ENCODE data around the gene COMP.
A peak's percentile ranks its signal among the peaks of the same experiment; 100 is the strongest.

Gene COMP

GRCh38 chr19:18803550-18804138 is 12.5 kb upstream of the COMP start:
- DNase-seq (ENCODE audit: low spot score) = no peak

- no peak for DNase-seq (ENCODE audit: low spot score)
Observed at GRCh38 chr19:18802354-18802753, 11.2 kb upstream of the COMP start.

GRCh38 chr19:18800636-18801035 is 9.5 kb upstream of the COMP start:
- DNase-seq (ENCODE audit: low spot score) = no peak

DNA sequence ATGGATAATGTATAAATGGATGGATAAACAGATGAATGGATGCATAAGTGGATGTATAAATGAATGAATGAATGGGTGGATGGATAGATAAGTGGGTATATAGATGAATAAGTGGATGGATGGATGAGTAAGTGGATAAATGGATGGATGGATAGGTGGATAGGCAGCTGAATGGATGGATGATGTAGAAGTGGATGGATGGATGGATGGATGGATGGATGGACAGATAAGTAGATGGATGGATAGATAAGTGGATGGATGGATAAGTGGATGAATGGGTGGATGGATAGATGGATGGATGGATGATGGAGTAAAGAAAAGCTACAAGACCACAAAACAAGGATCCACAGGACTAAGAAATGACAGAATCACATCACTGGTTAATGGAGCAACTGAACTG is 9.0 kb upstream of the COMP start:
- DNase-seq (ENCODE audit: low spot score) = no peak

DNA sequence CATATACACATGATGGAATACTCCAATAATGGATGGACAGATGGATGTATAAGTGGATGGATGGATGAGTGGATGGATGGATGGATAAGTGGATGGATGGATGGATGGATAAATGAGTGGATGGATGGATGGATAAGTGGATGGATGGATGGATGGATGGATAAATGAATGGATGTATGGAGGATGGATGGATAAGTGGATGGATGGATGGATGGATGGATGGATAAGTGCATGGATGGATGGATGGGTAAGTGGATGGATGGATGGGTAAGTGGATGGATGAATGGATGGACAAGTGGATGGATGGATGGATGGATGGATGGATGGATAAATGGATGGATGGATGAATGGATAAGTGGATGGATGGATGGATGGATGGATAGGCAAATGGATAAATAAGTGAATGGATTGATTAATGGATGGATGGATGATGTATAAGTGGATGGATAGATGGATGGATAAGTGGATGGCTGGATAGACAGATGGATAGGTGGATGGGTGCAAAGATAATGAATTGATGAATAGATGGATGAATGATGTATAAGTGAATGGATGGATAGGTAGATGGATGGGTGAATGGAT is 8.4 kb upstream of the COMP start:
- DNase-seq (ENCODE audit: low spot score) = no peak

- no peak for DNase-seq (ENCODE audit: low spot score)
Observed at GRCh38 chr19:18798384-18799352, 7.6 kb upstream of the COMP start.

- no peak for DNase-seq (ENCODE audit: low spot score)
Observed at GRCh38 chr19:18796239-18796638, 5.1 kb upstream of the COMP start.

DNA sequence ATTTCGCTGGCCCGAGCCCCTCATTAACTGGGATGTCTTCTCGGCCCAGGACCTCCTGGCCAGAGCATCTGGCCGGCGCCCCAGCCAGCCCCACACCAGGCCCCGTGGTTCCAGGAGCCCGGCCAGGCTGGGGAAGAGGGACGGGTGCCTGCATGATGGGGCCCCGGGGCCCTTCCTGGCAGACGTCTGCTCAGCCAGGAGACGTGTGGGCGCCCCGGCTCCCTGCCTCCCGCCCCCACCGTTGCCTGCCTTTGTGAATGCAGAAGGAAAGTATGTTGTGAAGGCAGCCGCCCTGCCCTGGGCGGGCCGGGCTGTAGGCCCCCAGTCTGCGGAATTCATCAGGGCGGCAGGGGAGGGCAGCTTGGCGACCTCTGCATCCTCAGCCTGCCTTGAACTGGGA is 4.4 kb upstream of the COMP start:
- DNase-seq (ENCODE audit: low spot score) = peak; percentile 88

DNA sequence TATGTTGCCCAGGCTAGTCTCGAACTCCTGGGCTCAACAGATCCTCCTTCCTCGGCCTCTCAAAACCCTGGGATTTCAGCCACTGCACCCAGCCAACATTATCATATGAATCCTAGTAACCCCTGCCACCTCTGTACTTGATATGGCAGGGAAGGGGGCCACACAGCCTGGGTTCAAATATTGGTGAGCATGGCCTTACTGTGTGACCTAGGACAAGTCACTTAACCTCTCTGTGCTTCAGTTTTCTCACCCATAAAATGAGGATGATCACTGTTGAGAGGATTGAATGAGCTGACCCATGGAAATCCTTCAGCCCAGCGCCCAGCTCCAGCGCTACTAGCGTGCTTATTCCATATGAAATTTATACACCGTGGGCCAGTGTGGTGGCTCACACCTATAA is 3.6 kb upstream of the COMP start:
- no peak for DNase-seq (ENCODE audit: low spot score)

GRCh38 chr19:18794029-18794313 is 2.9 kb upstream of the COMP start:
- no peak for DNase-seq (ENCODE audit: low spot score)

DNA sequence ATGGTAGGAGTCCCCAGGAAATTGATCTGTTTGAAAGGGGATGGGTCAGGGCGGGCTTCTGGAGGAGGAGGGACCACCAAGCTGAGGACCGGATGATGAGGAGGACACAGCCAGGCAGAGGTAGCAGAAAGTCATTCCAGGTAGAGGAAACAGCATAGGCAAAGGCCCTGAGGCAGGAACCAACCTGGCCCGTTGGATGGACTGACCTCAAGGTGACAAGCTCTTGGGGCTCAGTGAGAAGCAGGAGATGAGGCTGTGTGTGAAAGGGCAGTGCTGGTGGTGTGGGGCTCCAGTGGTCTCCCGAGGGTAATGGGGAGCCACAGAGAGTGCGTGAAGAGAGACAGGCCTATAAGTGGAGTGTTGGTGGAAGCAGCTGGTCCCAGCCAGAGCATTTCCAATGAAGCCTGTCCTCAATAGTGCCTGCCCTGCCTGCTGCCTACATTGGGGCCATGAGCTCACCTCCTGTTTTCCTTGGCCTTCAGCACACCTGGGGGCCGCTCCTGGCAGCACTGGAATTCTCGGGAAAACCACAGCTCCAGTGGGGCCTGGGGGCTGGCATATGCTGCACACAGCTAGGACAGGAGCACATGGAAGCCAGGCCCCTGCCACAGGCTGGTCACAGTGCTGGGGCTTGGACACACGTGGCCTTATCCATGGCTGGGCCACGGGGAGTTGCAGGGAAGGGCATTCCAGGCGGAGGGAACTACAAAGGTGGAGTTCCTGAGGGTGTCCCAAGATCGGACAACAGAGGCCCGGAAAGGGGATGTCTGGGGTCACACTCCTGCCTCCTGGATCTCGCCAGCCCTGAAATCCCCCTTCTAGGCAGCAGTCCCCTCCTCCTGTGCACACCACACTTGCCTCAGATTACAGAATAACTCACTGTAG is 2.3 kb upstream of the COMP start:
- no peak for DNase-seq (ENCODE audit: low spot score)

DNA sequence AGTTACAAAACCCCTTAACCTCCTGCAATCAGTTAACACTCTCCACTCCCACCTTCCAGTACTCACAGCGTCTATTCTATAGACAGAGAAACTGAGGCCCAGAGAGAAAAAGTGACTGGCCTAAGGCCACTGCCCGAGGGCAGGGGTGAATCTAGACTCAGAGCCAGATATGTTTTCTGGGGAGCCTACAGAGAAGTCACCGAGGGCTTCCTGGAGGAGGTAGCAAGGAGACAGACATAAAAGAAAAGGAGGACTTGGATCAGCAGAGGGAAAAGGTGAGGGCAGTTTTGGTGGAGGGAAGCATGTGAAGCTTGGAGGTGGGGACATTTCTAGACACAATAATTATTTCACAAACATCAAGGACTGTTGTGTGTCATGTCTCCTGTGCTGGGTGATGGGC is 1.6 kb upstream of the COMP start:
- no peak for DNase-seq (ENCODE audit: low spot score)

DNA sequence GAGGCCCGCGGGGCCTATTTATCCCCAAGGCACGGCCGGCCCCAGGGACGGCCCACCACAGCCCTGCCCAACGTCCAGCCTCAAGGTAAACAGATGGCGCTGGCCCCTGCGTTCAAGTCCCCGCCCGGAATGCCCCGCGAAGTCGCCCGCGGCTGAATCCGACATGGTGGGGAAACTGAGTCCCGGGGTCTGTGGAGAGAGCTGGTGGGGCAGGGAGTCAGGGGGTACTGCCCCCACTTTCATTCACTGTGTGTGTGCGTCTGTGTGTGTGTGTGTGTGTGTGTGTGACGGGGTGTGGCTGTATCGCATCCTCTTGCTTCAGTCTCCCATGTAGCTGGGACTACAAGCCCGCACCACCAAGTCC is 192 bp upstream of the COMP start:
- DNase-seq (ENCODE audit: low spot score) = no peak

- peak; percentile 91 for DNase-seq (ENCODE audit: low spot score)
Observed at GRCh38 chr19:18789883-18790565, 1.1 kb downstream of the COMP start.

- no peak for DNase-seq (ENCODE audit: low spot score)
Observed at GRCh38 chr19:18789422-18789869, 1.7 kb downstream of the COMP start.

- no peak for DNase-seq (ENCODE audit: low spot score)
Observed at GRCh38 chr19:18788529-18789421, 2.3 kb downstream of the COMP start.

DNA sequence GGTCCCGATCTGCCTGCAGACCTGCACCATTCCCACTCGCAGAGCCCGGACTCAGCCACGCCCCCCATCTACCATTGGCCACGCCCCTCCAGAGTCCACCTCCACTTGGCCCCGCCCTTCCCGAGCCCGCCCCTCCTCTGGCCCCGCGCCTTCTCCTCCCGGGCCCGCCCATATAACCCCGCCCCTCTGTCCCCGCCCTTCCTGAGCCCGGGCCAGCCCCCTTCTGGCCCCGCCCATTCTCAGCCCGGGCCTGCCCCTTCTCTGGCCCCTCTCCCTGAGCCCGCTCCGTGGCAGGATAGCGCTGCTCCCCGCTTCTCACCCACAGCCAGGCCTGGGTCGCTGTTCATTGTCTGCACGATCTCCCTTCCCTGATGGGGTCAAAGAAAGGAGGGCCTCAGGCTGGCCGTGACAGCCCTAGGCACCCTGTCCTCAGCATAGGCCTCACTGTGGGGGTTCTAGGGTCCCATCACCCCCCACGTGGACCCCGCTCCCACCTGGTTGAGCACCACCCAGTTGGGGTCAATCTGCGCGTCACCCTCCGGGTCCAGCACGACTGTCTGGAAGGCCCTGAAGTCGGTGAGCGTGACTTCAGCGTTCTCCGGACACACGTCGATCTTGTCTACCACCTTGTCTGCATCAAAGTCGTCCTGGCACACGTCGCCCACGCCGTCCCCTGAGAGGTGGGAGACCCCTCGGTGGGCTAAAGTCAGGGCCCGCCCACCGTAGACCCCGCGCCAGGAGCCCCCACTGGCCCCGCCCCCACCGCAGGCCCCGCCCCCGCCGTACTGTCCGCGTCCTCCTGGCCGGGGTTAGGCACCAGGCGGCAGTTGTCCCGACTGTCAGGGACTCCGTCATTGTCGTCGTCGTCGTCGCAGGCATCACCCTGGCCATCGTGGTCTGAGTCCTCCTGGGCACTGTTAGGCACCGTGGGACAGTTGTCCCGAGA is 5.7 kb downstream of the COMP start:
- DNase-seq (ENCODE audit: low spot score) = peak; percentile 95

DNA sequence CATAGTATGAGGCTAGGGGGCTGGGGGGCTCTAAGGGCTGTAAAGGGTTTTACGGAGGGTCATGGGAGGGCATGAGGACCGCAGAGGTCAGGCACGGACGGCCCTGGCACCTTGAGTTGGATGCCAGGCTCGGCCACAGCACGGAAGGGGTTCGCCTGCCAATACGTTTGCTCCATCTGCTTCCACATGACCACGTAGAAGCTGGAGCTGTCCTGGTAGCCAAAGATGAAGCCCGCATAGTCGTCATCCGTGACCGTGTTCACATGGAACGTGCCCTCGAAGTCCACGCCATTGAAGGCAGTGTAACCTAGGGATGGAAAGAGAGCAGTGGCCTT is 6.4 kb downstream of the COMP start:
- DNase-seq (ENCODE audit: low spot score) = no peak

DNA sequence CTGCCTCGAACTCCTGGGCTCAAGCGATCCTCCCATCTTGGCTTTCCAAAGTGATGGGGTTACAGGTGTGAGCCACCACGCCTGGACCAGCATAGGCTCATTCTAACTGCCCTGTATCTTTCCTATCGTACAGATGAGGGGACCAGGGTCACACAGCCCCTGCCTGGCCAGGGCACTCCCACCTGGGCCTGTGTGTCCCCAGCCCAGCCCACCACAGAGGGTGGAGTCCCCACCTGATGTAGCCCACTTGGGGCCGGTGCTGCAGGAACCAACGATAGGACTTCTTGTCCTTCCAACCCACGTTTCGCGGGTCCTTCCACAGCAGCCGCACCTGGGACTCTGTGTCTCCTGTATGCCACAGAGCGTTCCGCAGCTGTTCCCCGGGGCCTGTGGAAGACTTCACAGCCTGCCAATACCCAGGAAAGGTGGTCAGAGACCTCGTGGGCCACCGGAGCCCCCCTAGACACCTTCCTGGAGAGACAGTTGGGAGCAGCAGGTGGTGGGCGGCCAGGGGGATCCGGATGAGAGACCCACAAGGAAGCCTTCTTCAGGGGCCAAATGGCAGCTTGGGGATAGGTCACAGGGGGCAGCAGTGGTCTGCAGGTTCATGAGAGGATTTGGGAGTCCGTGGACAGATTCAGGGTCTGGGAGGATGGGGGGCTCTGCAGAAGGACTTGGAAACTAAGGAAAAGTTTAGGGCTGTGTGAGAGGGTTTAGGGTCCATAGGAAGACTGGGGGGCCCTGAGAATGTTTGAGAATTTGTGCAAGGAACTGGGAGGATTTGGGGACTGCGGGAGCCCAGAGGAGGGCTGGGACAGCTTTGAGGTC is 6.9 kb downstream of the COMP start:
- no peak for DNase-seq (ENCODE audit: low spot score)

Data from GM03348 (cell line).